Fibroblast of lung (primary cell): ENCODE measurements around the gene CLNK.

ENCODE experiments used
- CTCF ChIP-seq, 2 donors: IDR thresholded peaks in 1 of 2; conservative IDR thresholded peaks in 1 of 2; 1 replicate in 1 of 2; 2 replicates in 1 of 2; pipeline ENCODE4 v1.5.1; 2011 to 2012; ENCODE audit warnings: low read length in 2 of 2, control low read depth in 1 of 2, inconsistent platforms in 1 of 2, low read depth in 1 of 2, mild to moderate bottlenecking in 1 of 2
- EZH2 ChIP-seq: IDR thresholded peaks from 2 replicates; pipeline ENCODE4 v1.5.1; 2012; ENCODE audit warnings: low read length, control low read depth, mild to moderate bottlenecking; ENCODE audit errors: missing control alignments

GRCh38 chr4:10666616-10667015 is 18.0 kb downstream of the CLNK start:
- TF ChIP-seq CTCF (conservative IDR thresholded peaks at IDR 0.05 in 1 of 2, IDR thresholded peaks at IDR 0.05 in 1 of 2; ENCODE audit: low read depth in 1 of 2, low read length in 2 of 2) (no peak), EZH2 (no peak)
